ENCODE data around the gene CTNNBIP1.
"Not testable (repeated sequence)": the region's sequence is repeated elsewhere in the genome, so short reads cannot be mapped to it uniquely, and the experiment has no call there.

Gene CTNNBIP1

GRCh38 chr1:9827558-9828185 is 82.4 kb downstream of the CTNNBIP1 start:
- DNase-seq (ENCODE audit: low spot score): no peak

DNA sequence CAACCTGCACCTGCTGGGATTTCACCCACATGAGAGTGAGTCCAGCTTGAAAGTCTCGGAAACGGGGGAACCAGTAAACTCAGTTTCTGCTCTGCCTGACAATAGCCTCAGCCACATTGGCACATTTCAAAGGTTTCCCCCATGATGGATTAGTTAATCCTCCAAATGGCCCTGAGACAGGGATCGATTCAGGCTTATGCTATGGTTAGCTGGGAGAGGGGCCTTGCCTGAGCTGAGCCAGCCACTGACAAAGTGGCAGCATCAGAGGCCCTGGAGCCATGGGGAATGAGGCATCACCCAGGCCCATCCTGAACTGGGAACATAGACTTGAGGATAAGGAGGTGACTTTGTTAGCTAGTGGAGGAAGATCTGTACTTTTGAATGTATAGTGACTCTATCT is 83.5 kb downstream of the CTNNBIP1 start:
- no peak for DNase-seq (ENCODE audit: low spot score)

DNA sequence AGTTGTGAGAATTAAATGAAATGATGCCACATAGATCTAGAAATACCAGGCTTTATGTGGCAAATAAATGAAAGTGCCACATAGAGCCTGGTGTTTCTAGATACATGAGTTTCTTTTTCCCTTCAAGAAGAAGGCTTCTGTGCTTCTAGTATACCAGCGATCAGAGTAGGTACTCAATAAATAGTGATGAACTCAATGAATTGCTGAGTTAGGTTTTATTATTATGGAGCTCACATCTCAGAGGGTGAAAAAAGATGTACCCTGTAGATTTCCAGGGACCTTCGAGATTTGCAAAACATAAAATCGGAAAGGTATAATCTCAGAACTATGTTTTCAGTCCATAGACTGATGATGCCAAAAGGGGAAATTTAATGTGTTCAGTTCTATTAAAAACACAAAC is 84.0 kb downstream of the CTNNBIP1 start:
- no peak for DNase-seq (ENCODE audit: low spot score)

GRCh38 chr1:9825093-9826074 is 84.7 kb downstream of the CTNNBIP1 start:
- DNase-seq (ENCODE audit: low spot score): peak; percentile 52

GRCh38 chr1:9824702-9825089 is 85.4 kb downstream of the CTNNBIP1 start:
- no peak for DNase-seq (ENCODE audit: low spot score)

DNA sequence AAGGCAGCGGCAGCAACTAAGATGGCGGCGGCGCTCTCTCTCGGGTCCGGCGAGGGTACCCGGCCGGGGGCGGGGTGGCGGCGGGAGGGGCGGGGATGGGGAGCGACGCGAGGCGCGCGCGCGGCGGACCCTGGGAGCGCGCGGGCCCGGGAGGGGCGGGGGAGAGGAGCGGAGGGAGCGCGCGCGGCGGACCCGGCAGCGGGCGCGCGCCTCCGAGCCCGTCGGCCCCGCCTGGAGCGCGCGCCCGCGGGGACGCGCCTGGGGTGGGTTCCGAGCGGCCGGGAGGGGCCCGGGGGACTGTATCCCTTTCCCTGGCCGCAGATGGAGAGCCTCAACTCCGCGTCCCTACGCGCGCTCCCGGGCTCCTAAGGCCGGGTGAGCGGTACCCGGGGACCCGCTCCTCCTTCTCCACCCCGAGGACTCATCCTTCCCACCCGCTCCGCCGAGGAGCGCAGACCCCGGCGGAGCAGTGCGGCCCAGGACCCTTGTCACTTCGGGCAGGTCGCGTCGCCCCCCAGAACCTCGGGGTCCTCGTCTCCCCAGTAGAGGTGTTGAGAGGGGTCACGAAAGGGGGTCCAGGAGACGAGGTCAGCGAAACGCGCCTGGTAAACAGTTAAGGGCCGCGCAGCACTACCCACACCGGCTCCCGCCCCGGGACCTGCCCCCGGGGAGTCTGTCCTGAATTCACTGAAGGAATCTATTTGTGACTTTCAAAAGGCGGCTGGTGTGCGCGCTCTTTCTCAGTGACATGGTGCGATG is 85.9 kb downstream of the CTNNBIP1 start, which contains the start of gene CLSTN1:
Gene CLSTN1 (minus strand): TSS at position 23 of the 759 bp plus-strand sequence. CDS start 232 bp downstream, outside the sequence.
- peak; percentile 92 for DNase-seq (ENCODE audit: low spot score)

DNA sequence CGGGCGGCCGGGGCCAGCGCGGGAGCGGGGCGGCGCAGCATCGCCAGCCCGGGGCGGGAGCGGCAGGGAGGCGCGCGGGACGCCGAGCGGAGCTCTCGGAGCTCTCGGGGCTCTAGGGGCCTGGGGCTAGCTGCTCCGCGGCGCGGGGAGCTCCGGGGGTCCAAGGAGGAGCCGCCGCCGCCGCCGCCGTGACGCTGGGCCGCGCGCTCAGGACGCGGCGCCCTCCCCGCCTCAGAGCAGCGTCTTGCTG is 86.5 kb downstream of the CTNNBIP1 start:
- DNase-seq (ENCODE audit: low spot score): no peak

GRCh38 chr1:9822897-9823692 is 87.0 kb downstream of the CTNNBIP1 start:
- no peak for DNase-seq (ENCODE audit: low spot score)

DNA sequence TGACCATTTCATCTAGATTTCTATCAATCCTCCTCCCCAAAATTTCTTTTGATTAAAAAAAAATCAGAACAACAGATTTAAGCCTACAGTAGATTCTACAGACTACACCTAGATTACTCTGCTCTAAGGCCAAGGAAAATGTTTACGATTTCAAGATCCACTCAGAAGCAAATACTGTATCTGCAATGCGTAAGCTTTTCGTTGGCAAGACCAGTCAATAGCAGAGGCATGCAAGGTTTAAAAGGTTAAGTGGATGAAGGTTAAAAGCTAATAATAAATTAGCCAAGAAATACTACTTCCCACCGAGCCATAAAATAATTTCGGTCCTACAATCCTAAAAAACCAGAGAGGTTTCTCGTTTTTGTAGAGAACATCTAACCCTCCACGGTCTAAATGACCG is 87.6 kb downstream of the CTNNBIP1 start:
- DNase-seq (ENCODE audit: low spot score): no peak

DNA sequence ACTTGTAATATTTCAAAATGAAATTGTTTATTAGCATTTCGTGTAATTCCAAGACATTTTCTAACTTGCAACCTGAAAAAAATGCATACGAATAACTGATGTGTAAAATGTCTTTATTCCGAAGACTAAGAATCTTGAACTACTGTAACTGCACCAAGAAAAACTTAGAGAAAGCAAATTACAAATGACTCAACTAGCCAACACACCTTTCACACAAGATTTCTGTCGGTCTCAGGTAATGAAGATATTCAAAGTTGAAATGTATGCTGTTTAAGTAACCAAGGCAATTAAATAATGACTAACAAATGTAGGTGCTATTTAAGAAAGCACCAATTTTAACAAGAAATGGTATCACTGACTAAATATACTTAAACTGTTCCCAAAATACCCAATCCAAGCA is 88.4 kb downstream of the CTNNBIP1 start:
- DNase-seq (ENCODE audit: low spot score): no peak

GRCh38 chr1:9820521-9820920 is 89.5 kb downstream of the CTNNBIP1 start:
- no peak for DNase-seq (ENCODE audit: low spot score)

DNA sequence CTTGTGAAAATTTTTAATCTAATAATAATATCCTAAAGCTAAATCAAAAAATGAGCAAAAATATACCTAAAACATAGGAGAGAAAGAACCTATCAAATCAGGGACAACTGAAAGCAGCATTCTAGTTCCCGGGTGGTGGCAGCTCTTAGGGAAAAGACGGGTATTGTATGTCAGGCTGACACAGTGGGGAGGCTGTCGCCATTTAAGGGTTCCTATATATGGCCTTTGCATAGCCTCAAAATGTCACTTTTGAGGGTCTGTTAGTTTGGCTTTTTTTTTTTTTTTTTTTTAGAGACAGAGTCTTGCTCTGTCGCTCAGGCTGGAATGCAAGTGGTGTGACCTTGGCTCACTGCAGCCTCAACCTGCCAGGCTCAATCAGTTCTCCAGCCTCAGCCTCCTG is 92.3 kb downstream of the CTNNBIP1 start:
- no peak for DNase-seq (ENCODE audit: low spot score)

DNA sequence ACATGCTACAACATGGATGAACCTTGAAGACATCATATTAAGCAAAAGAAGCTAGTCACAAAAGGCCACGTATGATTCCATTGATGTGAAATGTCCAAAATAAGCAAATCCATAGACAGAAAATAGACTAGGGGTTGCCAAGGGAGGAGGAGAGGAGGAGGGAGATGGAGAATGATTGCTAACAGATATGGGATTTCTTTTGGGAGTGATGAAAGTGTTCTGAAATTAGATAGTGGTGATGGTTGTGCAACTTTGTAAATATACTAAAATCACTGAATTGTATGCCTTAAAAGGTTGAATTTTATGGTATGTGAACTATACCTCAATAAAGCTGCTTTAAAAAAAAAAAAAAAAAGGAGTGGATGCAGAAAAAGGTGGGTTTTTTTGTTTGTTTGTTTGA is 93.9 kb downstream of the CTNNBIP1 start:
- DNase-seq (ENCODE audit: low spot score): no peak

DNA sequence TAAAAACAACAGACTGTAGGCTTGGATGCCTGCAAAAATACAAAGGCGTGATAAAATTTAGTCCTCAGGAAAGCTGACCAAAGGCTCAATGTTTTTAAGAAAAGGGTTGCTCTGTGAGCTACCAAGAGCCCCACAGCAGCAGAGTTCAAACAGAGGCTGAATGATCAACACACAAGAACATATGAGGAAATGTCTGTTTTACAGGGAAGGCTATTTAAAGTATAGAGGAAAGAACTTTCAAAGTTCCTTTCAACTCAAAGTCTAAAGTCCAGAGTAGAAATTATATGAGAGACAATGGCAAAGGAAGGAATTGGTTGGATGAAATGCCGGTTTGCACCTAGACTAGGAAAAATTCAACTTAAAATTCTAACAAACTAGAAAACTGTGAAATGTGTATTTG is 94.9 kb downstream of the CTNNBIP1 start:
- DNase-seq (ENCODE audit: low spot score): no peak

DNA sequence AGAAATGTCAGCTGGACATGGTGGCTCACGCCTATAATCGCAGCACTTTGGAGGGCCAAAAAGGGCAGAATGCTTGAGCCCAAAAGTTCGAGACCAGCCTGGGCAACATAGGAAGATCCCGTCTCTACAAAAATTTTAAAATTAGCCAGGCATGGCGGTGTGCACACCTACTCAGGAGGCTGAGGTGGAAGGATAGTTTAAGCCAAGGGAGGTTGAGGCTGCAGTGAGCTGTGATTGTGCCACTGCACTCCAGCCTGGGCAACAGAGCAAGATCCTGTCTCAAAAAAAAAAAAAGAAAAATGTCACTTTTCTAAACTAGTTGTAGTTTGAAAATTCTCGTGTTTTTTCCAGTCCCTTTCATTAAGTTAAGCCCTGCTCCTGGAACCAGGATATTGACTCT is 95.5 kb downstream of the CTNNBIP1 start:
- DNase-seq (ENCODE audit: low spot score): no peak

DNA sequence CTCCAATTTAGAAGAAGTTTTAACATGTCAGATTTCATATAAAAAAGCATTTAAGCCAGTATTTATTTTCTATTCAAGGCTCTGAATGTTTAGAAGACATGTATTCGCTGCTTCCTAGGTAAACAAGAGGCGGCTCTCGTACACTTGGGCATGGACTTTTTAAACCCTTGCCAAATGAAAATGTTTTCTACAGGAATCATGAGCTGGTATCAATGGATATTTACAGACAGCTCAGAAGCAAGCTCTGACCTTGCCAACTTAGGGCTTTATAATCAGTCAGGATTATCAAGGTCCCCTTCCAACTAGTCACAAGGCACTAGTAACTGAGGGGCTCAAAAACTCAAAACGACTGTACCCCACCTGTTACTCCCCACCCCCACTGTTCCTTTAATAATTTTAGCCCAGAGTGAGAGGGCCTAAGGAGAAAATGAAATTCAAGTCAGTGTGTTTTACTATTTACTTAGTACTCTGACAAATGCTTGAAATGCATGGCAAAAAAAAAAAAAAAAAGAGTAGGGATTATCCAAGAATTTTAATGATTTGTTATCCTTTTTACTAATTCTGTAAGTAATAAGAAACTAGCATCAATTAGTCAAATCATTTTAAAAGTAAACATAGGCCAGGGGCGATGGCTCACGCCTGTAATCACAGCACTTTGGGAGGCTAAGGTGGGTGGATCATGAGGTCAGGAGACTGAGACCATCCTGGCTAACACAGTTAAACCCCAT is 98.7 kb downstream of the CTNNBIP1 start:
- no peak for DNase-seq (ENCODE audit: low spot score)

GRCh38 chr1:9809100-9809510 is 101.0 kb downstream of the CTNNBIP1 start:
- DNase-seq (ENCODE audit: low spot score): no peak

- no peak for DNase-seq (ENCODE audit: low spot score)
Measured at GRCh38 chr1:9808459-9808858, 101.6 kb downstream of the CTNNBIP1 start.

DNA sequence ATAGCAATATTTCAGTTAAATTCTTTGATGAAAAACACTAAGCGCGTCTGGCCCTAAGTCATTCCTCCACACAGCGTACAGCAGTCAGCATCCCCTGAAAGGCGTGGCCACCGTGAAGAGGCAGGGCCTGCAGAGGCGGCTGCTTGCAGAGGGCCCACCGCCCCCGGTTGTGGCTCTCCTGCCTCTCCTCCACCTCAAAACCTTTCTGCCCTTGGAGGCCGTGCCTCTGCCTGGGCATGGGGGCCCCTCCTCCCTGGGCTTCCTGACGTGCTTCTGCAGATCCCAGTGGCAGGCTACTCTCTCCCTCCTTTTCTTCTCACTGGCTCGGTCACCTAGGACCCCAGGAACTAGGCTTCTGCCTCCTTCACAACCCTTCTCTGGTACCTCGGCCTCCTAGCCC is 102.5 kb downstream of the CTNNBIP1 start:
- DNase-seq (ENCODE audit: low spot score): no peak

GRCh38 chr1:9805972-9806371 is 104.1 kb downstream of the CTNNBIP1 start:
- DNase-seq (ENCODE audit: low spot score): not testable (repeated sequence)

GRCh38 chr1:9805006-9805508 is 105.0 kb downstream of the CTNNBIP1 start:
- DNase-seq (ENCODE audit: low spot score): no peak

Measured in CD4-positive, alpha-beta T cell treated with Interleukin-15 for 4 hours (primary cell).